Hematopoietic multipotent progenitor cell treated with erythropoietin and hydrocortisone succinate and interleukin-3 and kit ligand, for 6 days (in vitro differentiated cells): Measurements from ENCODE around the gene MINK1.
"Not testable (repeated sequence)": the region's sequence is repeated elsewhere in the genome, so short reads cannot be mapped to it uniquely, and the experiment has no call there.

ENCODE experiments used
- DNase-seq: peaks from one replicate; pipeline ENCODE4 v3.0.0-alpha.2; 2015

The MINK1 gene

GRCh38 chr17:4900231-4901107 lies 67.3 kb downstream of the MINK1 start:
- peak; percentile 46 for DNase-seq

GRCh38 chr17:4901108-4901647 lies 68.0 kb downstream of the MINK1 start:
- DNase-seq = no peak

- peak; percentile 42 for DNase-seq
These were observed 68.7 kb downstream of the MINK1 start for GRCh38 chr17:4901648-4902344.

- no peak for DNase-seq
These were observed 69.4 kb downstream of the MINK1 start for GRCh38 chr17:4902540-4902939.

GRCh38 chr17:4903051-4903818 lies 70.1 kb downstream of the MINK1 start, which contains the start of gene CHRNE:
Gene CHRNE (minus strand): TSS chr17:4903098. CDS start chr17:4903063, 35 bp downstream.
- DNase-seq = peak; percentile 91

- DNase-seq = not testable (repeated sequence)
These were observed 73.5 kb downstream of the MINK1 start for GRCh38 chr17:4906642-4907041.

- no peak for DNase-seq
These were observed 75.2 kb downstream of the MINK1 start for GRCh38 chr17:4908301-4908700.

GRCh38 chr17:4908711-4909496 lies 75.8 kb downstream of the MINK1 start:
- peak; percentile 93 for DNase-seq

- DNase-seq = no peak
These were observed 80.9 kb downstream of the MINK1 start for GRCh38 chr17:4913994-4914393.

- DNase-seq = not testable (repeated sequence)
These were observed 81.4 kb downstream of the MINK1 start for GRCh38 chr17:4914551-4914950.

GRCh38 chr17:4919511-4920047 lies 86.4 kb downstream of the MINK1 start:
- DNase-seq = no peak

GRCh38 chr17:4920351-4921048 lies 87.4 kb downstream of the MINK1 start:
- no peak for DNase-seq

- no peak for DNase-seq
These were observed 88.2 kb downstream of the MINK1 start for GRCh38 chr17:4921320-4921719.

- DNase-seq = not testable (repeated sequence)
These were observed 93.6 kb downstream of the MINK1 start for GRCh38 chr17:4926577-4927335.

- DNase-seq = no peak
These were observed 95.7 kb downstream of the MINK1 start for GRCh38 chr17:4928881-4929280.

GRCh38 chr17:4931963-4932362 lies 98.8 kb downstream of the MINK1 start, which contains the start of gene GP1BA:
Gene GP1BA (plus strand): TSS chr17:4932277. CDS start chr17:4932605, 328 bp downstream.
- DNase-seq = no peak

- no peak for DNase-seq
These were observed 99.6 kb downstream of the MINK1 start for GRCh38 chr17:4932756-4933155.

GRCh38 chr17:4933646-4934045 lies 100.5 kb downstream of the MINK1 start:
- DNase-seq = no peak

GRCh38 chr17:4934173-4934979 lies 101.2 kb downstream of the MINK1 start:
- DNase-seq = peak; percentile 75
